GM19467 (cell line): ENCODE results near the gene GTF2A2.
"Not testable (repeated sequence)": the region's sequence is repeated elsewhere in the genome, so short reads cannot be mapped to it uniquely, and the experiment has no call there.

Source experiments
- ATAC-seq: cut with Tn5 transposase; IDR thresholded peaks from one replicate; pipeline ENCODE4 v1.9.1; 2021; ENCODE audit warnings: mild to moderate bottlenecking, moderate library complexity; ENCODE audit not compliant: unreplicated experiment

GTF2A2 gene, protein sequence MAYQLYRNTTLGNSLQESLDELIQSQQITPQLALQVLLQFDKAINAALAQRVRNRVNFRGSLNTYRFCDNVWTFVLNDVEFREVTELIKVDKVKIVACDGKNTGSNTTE

DNA sequence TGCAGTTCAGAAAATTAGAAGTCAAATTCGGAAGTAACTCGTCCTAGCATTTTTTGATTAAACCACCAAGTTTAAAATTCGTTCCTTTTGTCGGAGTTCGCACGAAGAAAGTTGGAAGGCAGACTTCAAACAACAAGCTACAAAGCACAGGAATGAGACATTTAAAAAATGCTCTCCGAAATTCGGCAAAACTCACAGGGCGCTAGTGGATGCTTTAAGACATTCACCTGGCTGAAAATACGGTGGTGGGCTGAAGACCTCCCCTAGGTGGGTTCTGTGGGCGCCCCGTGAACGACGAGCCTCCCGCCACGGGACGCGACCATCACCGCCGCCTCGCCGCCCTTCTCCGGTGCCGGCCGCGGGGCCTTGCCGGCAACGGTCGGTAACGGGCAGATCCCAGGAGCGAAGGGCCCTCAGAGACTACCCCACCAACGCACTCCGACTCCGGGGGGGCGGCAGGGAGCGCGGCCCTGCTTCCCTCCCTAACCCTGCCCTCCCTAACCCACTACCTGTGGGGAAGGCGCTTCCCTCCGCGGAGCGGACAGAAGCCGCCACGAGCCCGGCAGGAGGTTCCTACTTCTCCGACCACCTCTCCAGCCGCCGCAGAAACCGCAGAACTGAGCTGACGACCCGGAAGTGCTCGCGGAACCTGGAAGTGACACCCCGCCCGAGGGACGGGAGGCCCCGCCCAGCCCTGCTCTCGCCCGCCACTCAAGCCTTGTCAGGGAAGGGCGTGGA is at the start of gene GTF2A2:
GTF2A2 (minus strand) TSS at position 619 of the 738 bp plus-strand sequence. CDS start 5,238 bp downstream, outside the sequence.
- peak; percentile 98 for ATAC-seq

DNA sequence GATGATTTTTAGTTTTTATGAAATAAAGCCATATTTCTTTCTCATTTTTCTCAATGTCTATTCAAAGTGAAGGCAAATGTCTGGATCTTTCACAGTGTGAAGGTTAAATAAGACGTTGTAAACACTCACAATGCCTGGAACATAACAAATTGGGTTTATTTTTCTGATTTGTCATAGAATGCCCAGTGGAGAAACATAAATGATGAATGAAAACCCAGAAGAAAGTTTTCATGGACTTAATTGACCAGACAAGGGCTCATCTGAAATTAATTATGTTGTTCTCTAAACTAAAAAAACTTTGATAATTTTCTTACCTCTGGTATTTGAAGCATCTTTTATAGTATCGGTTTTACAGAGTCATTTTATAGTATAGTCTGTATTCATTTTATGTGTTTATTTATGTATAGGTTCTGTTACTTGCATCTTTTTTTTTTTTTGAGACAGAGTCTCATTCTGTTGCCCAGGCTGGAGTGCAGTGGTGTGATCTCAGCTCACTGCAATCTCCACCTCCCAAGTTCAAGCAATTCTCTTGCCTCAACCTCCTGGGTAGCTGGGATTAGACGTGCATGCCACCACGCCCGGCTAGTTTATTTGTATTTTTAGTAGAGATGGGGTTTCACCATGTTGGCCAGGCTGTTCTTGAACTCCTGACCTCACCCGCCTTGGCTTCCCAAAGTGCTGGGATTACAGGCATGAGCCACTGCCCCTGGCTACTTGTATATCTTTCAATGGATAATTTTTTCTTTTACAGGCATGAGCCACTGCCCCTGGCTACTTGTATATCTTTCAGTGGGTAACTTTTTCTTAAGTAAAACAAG is 46.9 kb upstream of the GTF2A2 start:
- no peak for ATAC-seq

DNA sequence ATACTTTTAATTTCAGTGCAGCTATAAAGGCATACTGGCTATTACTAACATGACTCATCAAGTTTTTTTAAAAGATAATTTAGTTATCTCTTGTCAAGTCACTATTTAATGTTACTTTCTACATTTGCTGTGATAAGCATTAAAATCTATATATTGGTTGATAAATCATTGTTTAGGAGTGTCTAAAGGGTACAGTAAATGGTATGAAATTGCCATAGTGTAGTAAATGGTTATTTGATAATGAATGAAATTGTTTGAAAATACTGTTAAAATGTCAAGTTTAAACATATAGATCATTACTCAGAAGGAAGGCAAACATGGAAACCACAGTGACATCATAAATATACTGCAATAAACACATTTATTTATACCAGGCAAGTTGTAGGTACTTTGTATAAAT is 45.0 kb upstream of the GTF2A2 start:
- ATAC-seq, result no peak

DNA sequence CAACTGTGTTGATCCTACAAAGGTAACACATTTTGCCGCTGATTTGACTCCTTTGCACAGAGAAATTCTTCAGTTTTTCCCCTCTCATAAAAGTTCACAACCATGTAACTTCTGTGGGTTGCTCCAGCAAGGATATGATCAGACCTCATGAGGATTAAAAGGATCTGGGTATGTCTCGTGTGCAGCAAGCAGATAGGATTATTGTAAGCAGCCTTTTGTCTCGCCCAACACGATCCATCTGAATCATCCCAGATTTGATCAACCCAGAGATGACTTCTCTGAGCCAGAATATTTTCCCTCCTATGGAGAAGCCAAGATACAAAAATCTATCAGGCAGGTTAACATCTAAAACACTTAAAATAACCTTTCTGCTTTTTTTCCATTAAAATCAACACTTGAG is 44.6 kb upstream of the GTF2A2 start:
- ATAC-seq, result no peak

DNA sequence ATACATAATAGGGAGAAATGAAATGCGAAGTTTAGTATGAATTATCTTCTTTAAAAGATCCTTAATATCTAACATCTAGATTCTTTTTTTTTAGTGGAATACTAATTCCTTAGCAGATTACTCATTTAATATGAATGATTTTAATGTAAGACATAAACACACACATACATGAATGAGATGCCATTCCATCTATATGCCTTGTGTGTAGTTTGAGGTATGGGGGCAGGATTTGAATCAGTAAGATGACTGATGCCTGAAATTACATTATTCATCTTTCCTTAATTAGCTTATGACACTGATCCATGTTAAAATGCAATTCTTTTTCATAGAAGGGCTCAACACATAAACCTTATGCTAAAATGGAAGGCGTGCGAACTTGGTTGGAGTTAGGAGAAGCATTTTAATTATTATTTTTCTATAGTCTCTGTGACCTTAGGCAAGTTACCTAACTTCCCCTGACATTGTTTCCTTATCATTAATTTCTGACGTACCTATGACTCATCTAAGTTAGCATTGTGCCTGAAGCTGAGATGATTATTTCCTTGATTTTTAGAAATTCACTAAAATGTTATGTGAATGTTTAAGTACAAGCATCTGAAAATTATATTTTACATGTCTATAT is 42.6 kb upstream of the GTF2A2 start:
- no peak for ATAC-seq

DNA sequence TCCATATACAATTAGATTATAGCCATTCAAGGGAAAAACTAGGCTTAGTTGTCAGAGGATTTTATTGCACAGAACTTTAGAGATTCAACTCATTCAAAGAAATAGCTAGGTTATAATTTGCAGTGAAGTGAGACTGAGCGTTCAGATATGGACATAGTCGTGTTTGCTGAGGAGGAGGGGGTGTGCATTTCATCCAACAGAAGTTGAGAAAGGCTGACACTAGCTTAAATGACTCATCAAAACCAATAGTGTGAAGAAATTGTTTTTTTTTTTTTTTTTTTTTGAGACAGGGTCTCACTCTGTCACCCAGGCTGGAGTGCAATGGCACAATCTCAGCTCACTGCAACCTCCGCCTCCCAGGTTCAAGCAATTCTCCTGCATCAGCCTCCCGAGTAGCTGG is 40.8 kb upstream of the GTF2A2 start:
- not testable (repeated sequence) for ATAC-seq

DNA sequence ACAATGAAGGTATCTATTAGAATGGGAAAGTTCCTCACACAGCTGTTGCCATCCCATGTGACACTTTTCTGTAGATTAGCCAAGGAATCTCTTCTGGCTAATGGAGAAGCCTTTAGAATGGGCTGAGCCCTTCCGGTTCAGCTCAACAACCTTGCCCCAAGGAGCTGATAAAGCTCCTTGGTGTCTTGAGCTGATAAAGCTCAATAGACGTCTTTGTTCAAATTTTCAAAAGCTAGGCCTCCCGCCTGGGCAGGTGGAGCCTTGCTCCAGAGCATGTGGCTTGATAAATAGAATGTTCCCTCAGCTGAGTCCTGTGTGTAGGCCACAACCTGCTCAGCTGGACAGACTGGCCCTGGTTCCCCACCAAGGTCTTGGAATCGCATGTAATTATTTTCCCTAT is 39.0 kb upstream of the GTF2A2 start:
- ATAC-seq, result no peak

DNA sequence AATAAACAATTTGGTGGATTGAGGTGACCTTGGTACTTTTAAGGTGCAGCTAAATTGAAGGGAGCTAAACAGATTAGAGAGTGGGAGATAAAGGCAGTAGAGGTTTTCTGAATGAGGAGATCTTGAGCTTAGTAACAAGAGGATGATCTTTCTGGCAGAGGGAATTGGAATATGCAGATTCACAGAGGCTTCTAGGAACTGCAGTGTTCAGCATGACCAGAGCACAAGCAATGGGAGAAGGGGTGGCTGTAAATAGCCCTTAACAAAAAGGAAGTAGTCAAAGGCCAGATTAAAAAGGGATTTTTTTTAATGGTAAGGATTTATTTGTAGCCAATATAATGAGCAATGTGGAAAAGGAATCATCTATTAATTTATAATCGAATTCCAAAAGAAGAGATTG is 37.5 kb upstream of the GTF2A2 start:
- ATAC-seq, result no peak

DNA sequence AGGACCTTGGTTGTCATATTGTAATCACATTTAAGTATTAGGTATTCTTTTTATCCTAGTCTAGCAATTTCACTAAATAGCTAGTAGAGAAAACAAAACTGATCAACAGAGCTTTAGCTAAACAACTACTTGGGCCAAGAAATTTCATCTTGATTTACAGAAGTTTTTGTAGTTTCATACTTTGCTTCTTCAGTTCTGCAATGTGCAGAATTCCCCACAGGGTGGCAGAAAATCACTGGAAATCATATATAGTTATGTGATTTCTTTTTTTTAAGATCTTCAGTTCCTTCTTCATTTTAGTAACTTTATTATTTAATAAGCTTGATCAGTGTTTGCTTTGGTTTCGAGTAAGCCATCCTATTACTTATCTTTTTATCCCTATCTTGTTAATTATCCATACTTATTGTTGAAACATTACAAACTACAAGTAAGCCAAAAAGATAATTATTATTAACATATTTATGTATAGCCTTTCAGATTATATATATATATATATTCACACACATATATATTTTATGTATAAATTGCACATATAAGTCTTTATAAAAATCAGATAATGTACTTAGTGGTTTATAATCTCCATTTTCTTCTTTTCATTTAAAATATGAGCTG is 34.0 kb upstream of the GTF2A2 start:
- no peak for ATAC-seq

DNA sequence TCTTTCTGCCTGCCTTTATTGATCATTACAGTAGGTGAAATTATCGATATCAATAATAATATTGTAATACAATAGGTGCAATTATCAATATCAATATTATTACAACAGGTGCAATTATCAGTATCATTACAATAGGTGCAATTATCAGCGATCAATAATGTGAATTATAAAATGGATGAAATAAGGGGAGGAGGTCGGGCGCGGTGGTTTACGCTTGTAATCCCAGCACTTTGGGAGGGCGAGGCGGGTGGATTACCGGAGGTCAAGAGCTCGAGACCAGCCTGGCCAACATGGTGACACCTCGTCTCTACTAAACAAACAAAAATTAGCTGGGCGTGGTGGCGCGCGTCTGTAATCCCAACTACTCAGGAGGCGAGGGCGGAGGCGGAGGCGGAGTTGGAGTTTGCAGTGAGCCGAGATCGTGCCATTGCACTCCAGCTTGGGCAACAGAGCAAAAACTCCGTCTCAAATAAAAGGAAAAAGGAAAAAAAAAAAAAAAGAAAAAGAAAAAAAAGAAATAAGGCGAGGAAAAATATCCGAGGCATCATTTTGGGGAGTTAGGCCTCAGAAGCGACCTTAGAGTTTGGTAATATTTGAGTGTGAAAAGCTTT is 32.4 kb upstream of the GTF2A2 start:
- ATAC-seq, result no peak

DNA sequence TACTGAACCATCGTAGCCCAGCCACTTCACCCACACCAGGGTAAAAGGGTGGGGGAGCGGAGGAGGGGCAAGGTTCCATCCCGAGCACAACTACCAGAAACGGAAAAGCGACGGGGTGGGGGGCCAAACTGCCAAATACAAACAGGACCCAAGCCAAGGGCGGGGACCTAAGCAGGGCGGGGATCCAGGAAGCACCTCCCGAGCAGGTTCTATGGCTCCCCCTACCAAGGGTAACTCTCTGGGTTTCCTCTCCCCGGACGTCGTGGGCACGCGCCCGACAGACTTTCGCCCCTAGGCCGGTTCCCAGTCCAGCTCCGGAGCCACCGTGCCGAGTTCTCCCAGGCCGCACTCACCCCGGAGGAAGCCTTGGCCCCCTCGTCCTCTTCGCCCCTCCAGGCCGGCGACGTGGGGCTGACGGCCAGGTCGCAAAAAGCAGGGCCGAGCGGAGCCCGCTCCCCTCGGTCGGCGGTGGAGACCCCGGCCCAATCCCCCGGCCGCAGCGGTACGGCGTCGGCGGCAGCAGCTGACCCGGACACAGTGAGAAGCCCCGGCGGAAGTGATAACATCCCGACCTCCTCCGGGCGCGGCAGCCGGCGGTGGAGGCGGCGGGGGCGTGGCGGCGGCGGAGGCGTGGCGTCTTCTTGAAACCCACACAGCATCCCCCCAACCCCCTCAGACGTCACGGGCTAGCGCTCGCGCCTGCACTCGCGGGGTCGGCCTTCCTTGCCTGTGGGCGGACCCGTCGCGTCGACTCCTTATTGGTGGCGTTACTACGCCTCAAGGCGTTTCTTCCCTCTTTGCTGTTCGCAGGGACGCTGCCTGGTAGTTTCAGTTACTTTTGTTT is 31.7 kb upstream of the GTF2A2 start, which contains the start of gene BNIP2:
BNIP2 (minus strand) TSS at position 539 of the 844 bp plus-strand sequence. CDS start 6,863 bp downstream, outside the sequence.
- peak; percentile 82 for ATAC-seq

DNA sequence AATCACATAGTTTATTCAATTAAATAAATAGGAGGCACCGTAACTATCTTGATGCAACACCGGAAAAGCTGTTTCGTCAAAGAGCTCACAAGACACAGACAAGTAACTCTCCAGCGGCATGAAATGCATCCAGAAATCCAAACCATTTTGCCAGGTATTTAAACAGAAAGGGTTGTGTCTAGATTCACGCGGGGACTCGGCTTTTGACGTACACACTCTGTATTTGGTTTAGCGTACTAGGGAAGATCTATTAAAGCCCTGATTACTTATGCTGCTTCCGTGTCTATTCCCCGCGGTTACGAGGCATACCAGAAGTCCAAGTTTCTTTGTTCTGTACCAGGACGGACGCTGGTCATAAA is 31.1 kb upstream of the GTF2A2 start:
- ATAC-seq, result no peak

DNA sequence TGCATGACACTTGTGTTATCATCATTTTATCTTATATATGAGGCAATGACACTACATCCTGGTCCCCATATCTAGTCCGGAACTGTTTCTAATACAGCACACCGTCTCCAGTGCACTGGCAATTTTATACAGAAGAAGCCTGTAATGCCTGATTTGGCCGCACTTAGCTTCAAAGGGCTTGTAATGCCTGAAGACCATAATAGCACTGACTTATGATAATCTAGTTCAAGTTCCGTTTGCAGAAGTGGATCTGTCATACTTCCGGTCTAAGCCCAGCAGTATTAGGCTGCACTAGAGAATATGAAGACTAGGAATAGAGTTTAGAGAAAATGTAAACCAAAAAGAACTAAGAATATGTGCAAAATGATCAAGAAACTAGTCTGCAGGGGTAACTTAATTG is 30.5 kb upstream of the GTF2A2 start:
- ATAC-seq, result no peak

DNA sequence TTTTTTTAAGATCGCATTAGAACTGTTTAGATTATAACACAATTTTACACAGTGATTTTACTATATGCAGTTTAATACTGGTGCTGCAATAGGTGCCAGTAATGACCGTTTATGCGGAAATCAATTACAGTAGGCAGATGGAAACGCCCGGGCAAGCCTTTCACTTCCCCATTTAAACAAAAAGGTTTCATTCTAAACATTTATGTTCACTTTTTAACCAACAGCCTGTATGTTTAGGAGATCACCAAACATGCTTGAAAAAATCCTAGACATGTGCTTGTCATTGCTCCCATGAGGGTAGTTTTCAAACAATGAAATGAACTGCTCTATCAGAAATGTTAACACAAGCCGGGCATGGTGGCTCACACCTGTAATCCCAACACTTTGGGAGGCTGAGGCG is 29.1 kb upstream of the GTF2A2 start:
- no peak for ATAC-seq

DNA sequence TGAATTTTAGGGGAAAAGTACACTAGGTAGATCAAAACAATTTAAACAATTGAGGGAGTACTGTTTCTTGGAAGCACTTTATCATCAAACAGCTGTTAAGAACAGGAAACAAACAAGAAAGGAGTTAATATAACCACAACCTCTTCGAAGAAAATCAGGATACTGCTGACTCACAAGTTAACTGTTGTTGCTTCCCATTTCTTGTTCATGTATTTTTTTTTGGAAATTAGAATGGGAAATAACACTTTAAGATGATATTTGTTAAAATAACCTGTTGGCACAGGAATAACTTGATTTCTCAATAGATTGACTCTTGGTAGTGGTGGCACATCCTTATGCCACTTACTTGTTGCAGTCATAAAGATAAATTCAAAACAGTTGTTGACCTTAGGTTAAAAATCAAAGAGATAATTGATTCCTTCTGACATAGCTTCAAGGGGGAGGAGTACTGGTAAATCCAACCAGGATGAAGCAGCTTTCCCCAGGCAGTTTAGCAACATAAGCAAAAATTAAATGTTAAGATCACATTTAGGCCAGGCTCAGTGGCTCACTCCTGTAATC is 28.5 kb upstream of the GTF2A2 start:
- ATAC-seq, result no peak

DNA sequence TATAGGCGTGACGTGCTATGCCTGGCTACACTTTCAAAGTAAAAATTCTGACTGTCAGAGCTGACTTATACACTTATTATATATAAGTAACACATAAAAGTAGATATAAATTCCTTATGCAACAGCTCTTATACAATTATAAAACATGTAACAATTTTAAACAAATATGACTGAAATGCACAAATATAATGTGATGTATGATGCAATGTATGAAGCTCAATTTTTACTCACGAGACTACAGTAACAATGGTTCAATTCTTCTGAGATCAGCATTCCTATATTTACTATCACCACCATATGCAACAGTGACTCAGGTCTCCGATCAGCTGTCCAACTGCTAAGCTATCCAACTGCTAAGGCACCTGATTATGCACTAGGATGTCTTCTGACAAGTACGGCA is 23.6 kb upstream of the GTF2A2 start:
- no peak for ATAC-seq

DNA sequence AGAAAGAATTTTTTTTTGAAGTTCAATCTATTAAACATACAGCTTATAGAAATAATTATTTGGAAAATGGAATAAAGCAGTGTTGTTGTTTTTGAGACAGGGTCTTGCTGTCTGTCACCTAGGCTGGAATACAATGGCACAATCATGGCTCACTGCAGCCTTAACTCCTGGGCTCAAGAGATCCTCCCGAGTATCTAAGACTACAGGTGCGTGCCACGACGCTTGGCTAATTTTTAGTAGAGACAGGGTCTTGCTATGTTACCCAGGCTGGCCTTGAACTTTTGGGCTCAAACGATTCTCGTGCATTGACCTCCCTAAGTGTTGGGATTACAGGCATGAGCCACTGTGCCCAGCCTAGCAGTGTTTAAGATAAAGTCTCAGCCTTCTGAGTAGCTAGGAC is 23.0 kb upstream of the GTF2A2 start:
- ATAC-seq, result no peak

DNA sequence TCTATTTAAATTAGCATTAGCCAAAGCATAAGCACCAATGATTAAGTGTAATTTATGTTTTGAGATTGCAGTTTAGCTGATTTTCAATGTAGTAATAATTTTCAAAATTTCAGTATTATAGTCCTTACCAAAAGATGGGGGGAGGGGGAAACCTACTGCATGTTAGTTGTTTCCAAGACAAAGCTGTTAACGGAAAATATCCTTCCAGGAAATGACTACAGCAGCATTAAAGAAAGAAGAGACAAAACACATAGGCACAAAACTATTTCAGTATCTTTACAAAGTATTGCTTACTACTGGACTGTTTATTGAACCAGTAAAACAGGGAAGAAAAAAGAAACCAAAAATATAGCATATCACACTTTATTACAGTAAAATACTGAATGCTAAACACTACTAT is 21.3 kb upstream of the GTF2A2 start:
- ATAC-seq, result no peak

DNA sequence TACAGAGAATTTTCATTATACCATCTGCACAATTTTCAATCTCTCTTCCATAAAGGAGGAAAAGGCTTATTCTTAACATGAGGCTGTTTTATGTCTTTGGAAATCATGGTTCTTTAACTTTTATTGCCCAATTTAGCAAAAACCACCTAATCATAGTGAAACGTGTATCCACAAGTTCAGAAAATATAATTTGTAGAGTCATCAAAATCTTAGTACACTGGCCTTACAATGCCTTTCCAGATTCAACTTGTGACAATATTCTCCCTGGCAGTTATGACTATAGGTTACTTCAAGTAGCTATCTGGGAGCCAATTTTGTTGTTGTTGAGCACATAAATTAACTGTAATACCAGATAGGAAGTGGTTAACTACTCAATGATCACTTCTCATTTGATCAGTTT is 20.9 kb upstream of the GTF2A2 start:
- no peak for ATAC-seq

DNA sequence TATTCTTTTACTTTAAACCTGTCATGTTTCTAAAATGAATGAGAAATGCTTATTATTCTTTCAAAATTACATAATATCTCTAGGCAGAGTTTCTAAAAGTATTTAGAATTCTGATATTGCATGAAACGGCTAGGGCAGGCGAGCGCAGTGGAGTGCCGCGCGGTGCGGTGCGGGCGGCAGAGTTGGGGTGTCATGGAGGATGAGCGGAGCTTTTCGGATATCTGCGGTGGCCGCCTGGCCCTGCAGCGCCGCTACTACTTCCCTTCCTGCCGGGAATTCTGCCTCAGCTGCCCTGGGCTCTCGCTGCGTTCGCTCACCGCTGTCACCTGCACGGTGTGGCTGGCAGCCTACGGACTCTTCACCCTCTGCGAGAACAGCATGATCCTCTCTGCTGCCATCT is 19.2 kb upstream of the GTF2A2 start:
- no peak for ATAC-seq
